Peyer's patch (tissue), 4 donors: ENCODE measurements around the gene CHAF1A.

Experiments
- CTCF ChIP-seq, 6 experiments: fragments of 450-650 bp in 4 of 6; fragments of 200-600 bp in 2 of 6; sonication (generic) in 1 of 6; IDR thresholded peaks; one replicate each; pipeline ENCODE4 v1.5.1; 2017 to 2019; ENCODE audit warnings: antibody characterized with exemption in 6 of 6, mild to moderate bottlenecking in 3 of 6, moderate library complexity in 1 of 6
- POLR2A ChIP-seq, 2 donors: fragments of 450-650 bp; IDR thresholded peaks; one replicate each; pipeline ENCODE4 v1.5.1; 2017; ENCODE audit warnings: antibody characterized with exemption in 2 of 2, mild to moderate bottlenecking in 2 of 2, moderate library complexity in 2 of 2

- no peak for TF ChIP-seq CTCF (IDR thresholded peaks at IDR 0.05)
- TF ChIP-seq POLR2A (IDR thresholded peaks at IDR 0.05) = no peak
Observed at GRCh38 chr19:4389511-4390016, 12.9 kb upstream of the CHAF1A start.
